ENCODE measurements around the gene APBA2. TPM values are rescaled to one million over a fixed set of nuclear protein-coding genes. Genes with fewer than 3 reads are reported as not detected.

Gene APBA2
- total RNA-seq, 1 experiment from 2014 or later = not detected

GRCh38 chr15:28935316-28935715, 49.5 kb downstream of the APBA2 start:
- DNase-seq (ENCODE audit: low spot score) = peak; percentile 18

DNA sequence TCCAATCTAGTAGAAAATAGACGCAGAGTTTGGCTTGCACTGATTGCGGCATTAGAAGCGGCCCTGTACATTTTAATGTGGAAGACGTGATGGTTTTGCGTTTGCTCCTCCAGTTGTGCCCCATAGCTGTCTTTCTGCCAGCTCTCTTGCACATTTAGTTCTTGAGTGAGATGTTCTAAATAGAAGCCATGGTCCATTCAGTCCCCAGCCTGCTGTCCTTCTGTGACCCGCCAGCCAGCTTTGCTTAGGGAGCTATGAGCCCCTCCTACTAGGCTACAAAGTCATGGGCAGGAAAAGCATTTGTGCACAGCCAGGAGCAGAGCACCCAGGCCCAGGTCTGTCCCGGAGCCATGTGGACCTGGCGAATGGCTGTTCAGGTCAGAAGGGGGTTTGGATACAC, 50.3 kb downstream of the APBA2 start:
- no peak for DNase-seq (ENCODE audit: low spot score)

DNA sequence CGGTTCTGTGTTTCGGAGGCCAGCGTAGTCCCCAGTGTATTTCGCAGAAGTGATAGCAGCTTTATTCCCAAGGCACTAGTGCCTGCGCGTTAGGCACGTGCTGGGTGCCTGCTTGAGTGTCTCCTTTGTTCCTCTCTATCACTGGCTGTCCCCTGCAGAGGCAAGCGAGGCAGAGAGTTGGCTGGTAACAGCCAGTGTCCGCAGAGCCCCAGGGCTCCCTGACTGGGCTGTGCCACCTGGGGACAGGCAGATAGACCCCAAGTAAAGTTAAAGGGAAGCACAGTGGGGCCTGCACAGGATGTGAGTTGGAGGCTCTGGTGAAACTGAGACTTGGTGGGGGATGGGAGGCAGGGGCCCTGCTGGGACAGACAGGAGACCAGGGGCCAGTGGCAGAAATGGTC, 50.7 kb downstream of the APBA2 start:
- DNase-seq (ENCODE audit: low spot score) = no peak

GRCh38 chr15:28937271-28937670, 51.5 kb downstream of the APBA2 start:
- DNase-seq (ENCODE audit: low spot score) = no peak

GRCh38 chr15:28942046-28942445, 56.3 kb downstream of the APBA2 start:
- DNase-seq (ENCODE audit: low spot score) = no peak

GRCh38 chr15:28942571-28942970, 56.8 kb downstream of the APBA2 start:
- no peak for DNase-seq (ENCODE audit: low spot score)

DNA sequence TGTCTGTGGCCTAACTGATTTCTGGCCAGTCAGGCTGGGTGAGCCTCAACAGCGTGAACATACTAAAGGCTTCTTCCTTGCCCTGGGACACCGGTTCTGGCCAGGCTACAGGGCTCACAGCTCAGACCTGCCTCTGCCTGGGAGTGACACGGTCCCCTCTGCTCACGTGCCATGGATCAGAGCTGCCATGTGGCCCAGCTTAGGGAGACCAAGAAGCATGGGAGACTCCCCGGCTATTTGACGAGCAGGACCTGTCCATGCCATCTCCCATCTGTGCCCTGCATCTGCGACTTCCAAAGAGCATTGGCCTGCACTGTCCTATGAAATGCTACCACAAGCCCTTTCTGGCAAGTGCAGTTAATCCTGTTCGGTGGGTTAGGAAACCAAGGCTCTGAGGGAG, 57.4 kb downstream of the APBA2 start:
- no peak for DNase-seq (ENCODE audit: low spot score)

- no peak for DNase-seq (ENCODE audit: low spot score)
Measured at GRCh38 chr15:28943611-28944230, 57.9 kb downstream of the APBA2 start.

- no peak for DNase-seq (ENCODE audit: low spot score)
Measured at GRCh38 chr15:28944286-28944685, 58.5 kb downstream of the APBA2 start.

- no peak for DNase-seq (ENCODE audit: low spot score)
Measured at GRCh38 chr15:28944696-28945300, 59.0 kb downstream of the APBA2 start.

DNA sequence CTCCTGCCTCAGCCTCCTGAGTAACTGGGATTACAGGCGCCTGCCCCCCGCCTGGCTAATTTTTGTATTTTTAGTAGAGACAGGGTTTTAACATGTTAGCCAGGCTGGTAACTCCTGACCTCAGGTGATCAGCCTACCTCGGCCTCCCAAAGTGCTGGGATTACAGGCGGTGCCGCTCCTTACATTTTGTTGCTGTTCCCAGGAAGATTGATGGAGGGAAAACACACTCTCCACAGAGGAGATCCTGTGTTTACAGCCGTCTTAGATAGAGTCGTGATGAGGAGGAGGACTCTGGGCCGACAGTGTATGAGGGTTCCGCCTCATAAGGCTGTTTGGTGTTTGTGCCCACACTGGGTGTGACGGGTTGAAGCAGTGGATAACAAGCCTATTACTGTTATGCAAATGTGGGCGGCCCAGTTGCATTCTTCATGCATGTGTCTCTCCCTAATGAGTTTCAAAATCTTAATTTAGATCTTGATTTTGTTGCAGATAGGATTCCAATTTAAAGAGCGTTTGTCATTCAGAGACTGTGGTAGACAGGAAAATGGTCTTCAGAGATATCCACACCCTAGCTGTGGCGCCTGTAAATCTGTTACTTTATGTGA, 60.0 kb downstream of the APBA2 start:
- DNase-seq (ENCODE audit: low spot score) = no peak

DNA sequence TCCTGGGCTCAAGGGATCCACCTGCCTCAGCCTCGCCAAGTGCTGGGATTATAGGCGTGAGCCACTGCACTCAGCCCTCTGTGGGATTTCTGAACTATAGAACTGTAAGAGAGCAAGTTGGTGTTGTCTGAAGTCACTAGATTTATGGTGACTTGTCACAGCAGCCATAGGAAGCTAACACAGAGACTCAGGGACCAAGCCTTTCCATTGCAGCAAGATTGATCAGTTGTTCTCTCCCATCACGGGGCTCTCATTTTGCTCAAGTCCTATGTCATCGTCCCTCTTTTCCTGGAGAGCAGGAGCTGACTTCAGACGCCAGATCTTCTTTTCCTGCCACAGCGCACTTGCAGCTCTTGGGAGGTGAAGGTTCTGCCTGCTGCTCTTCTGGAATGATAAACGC, 61.0 kb downstream of the APBA2 start:
- DNase-seq (ENCODE audit: low spot score) = no peak

DNA sequence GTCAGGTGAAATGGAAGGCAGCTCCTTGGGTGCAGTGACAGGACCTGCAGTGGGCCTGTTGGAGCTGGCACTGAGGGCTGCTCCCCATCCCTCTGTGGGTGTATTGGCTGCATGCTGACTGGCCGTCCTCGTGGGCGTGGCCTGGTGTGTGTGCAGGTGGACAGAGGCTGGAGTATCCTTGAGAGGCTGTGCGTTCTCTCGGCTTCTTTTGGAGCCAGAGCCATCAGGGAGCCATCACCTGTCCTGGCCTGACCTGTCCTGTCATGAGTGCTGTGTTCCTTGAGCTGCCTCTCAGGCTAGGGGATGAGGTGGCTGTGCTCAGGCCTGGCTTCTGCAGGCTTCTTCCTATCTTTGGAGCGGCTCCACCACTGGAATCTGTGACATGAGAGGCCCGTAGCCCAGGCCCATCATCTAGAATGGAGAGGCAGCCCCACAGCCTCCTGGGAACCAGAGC, 61.5 kb downstream of the APBA2 start:
- no peak for DNase-seq (ENCODE audit: low spot score)

DNA sequence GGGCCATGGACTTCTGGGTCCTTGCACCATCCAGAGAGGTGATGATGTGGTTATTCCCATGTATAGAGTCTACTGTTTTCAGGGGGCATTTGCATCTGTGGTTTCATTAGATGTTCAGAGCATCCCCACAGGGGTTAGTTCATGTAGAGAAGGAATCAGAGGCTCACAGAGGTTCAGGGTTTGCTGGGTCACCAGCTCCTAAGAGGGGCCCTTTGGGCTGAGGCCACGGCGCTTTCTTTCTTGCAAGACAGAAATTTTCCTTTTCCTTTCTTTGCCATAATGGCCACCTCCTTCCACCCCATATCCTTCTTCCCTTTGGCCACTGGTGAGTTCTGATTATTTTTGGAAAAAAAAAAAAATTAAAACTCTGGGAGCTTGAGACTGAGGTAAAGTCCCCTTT, 62.3 kb downstream of the APBA2 start:
- no peak for DNase-seq (ENCODE audit: low spot score)

DNA sequence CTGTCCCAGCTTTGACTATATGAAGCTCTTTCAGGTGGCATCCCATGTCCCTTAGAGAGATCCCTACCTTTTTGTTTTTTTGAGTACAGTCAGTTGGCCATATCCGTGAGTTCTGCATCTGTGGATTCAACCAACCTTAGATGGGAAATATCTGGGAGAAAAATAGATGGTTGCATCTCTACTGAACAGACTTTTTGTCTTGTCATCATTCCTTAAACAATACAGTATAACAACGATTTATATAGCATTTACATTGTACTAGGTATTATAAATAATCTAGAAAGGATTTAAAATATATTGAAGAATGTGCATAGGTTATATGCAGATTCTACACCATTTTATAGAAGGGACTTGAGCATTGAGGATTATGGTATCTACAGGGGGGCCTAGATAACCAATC, 65.1 kb downstream of the APBA2 start:
- no peak for DNase-seq (ENCODE audit: low spot score)

DNA sequence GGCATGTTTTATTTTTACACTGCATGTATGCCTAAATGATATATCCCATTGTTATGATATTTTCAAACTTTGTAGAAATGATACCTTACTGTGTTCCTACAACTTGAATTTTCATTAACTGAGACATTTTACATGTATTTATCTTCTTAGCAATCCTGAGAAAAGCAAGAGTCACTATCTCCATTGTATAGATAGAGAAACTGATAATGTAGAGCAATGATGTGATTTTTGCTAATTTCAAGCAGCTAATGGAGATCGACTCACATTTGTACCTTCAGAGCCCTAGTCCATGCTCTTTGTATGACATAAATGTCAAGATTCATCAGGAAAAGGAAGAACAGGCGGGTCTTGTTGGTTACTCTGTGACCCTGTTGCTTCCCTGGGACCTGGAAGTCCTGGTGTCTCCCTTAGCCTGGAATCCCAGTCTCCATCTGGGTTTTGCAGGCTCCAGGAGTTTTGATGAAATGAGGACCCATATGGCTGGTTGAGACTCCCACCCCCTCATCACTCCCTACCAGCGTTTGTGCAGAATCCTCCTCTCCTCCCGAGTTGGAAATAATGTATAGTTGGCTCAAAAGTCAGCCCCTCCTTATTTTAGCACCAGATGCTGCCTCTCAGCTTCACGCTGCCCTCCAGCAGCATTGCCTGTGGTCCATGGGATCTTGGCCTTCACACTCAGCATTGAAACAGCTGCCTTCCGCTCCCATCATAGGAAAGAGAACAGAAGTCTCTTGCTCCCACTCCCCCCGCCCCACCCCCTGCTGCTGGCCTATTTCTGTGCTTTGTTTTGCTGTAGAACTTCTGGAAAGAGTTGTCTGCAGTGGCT, 67.1 kb downstream of the APBA2 start:
- DNase-seq (ENCODE audit: low spot score) = no peak

- no peak for DNase-seq (ENCODE audit: low spot score)
Measured at GRCh38 chr15:28953573-28954195, 67.9 kb downstream of the APBA2 start.

DNA sequence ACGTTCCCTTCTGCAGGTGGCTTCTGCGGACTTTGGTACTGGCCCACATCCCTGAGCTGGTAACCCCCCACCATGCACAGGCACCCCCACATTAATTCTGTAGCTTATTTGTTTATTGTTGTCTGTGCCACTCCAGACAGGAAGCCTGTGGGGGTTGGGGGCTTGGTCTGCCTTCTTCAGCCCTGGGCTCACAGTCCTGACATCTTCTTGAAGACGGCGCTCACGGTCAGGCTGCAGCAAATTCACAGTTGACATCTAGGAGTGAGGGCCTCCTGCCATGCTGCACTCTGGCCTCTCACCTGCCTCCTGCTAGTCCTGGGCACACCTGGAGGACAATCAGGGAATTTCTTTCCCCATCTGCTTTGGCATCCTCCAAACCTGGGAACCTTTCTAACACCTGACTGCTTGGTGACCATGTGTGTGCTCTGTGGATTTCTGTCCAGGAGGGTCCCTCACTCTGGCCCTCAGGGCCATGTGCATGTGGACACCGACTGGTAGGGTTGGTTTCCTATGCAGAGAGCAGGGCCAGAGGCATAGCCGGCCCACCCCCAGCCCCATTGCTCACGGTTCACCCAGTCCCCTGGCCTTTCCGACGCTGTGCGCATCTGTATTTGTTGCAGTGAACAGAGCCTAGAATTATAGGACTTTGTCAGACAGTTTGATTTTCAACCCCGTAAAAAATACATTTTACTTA, 68.8 kb downstream of the APBA2 start:
- DNase-seq (ENCODE audit: low spot score) = no peak

GRCh38 chr15:28955160-28955992, 69.6 kb downstream of the APBA2 start:
- no peak for DNase-seq (ENCODE audit: low spot score)

DNA sequence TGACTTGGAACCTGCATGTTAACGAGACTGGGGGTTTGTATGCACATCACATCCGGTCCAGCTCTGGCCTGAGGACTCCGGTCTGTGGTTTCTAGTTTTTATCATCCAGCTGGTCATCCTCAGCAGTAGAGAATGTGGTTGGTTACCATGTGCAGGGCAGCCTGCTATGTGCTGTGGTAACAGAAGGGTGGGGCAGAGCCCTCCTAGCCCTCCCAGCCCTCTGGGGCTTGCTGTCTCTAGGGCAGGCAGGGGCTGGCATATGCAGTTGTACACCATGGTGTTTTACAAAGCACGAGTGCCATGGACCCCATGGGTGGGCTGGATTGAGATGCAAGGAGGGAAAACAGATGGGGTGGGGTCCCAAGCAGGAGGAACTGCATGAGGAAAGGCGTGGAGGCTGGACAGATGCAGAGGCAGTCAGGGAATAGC, 70.2 kb downstream of the APBA2 start:
- no peak for DNase-seq (ENCODE audit: low spot score)
